Spleen (tissue), 11 donors: ENCODE results near the gene PICK1. TPM values are rescaled to one million over a fixed set of nuclear protein-coding genes. Genes with fewer than 3 reads are reported as not detected.

Source experiments
- DNase-seq: peaks from one replicate; pipeline ENCODE4 v3.0.0-alpha.2; 2020
- H3K27ac ChIP-seq, 8 donors: fragments of 200-600 bp; sonication (generic) in 7 of 8; 1 replicate in 4 of 8; 2 replicates in 4 of 8; pipeline versions ENCODE4 v1.5.0 to v1.8.0; 2016 to 2021; ENCODE audit warnings: inconsistent platforms in 4 of 8, mild to moderate bottlenecking in 4 of 8, moderate library complexity in 1 of 8
- H3K27me3 ChIP-seq, 7 donors: fragments of 200-600 bp; sonication (generic) in 6 of 7; replicated peaks in 1 of 7; 1 replicate in 4 of 7; 2 replicates in 3 of 7; pipeline versions ENCODE4 v1.5.0 to v1.8.0; 2016 to 2021; ENCODE audit warnings: inconsistent platforms in 3 of 7, mild to moderate bottlenecking in 1 of 7
- H3K36me3 ChIP-seq, 6 donors: fragments of 200-600 bp; sonication (generic) in 5 of 6; 1 replicate in 4 of 6; 2 replicates in 2 of 6; pipeline versions ENCODE4 v1.5.0 to v1.8.0; 2016 to 2021; ENCODE audit warnings: inconsistent platforms in 2 of 6
- H3K4me1 ChIP-seq, 6 donors: fragments of 200-600 bp; sonication (generic) in 5 of 6; 1 replicate in 3 of 6; 2 replicates in 3 of 6; pipeline versions ENCODE4 v1.5.0 to v1.8.0; 2016 to 2021; ENCODE audit warnings: inconsistent platforms in 3 of 6
- H3K4me3 ChIP-seq, 8 donors: fragments of 200-600 bp; sonication (generic) in 7 of 8; 1 replicate in 4 of 8; 2 replicates in 4 of 8; pipeline versions ENCODE4 v1.5.0 to v1.8.0; 2016 to 2021; ENCODE audit warnings: inconsistent platforms in 4 of 8, mild to moderate bottlenecking in 4 of 8, moderate library complexity in 2 of 8
- H3K9me3 ChIP-seq, 8 donors: fragments of 200-600 bp; sonication (generic) in 7 of 8; 1 replicate in 4 of 8; 2 replicates in 4 of 8; pipeline versions ENCODE4 v1.5.0 to v1.8.0; 2016 to 2021; ENCODE audit warnings: inconsistent platforms in 4 of 8
- CTCF ChIP-seq, 11 experiments: fragments of 200-600 bp in 7 of 11; fragments of 450-650 bp in 4 of 11; sonication (generic) in 4 of 11; IDR thresholded peaks in 8 of 11; conservative IDR thresholded peaks in 3 of 11; 1 replicate in 7 of 11; 2 replicates in 4 of 11; pipeline versions ENCODE4 v1.4.0 to v1.8.0; 2016 to 2021; ENCODE audit warnings: antibody characterized with exemption in 11 of 11, inconsistent platforms in 4 of 11, mild to moderate bottlenecking in 1 of 11
- POLR2A ChIP-seq, 3 donors: fragments of 450-650 bp; IDR thresholded peaks; one replicate each; pipeline ENCODE4 v1.5.1; 2017; ENCODE audit warnings: antibody characterized with exemption in 3 of 3, mild to moderate bottlenecking in 1 of 3
- POLR2AphosphoS5 ChIP-seq, 3 donors: sonication (generic); formaldehyde crosslinking; IDR thresholded peaks; one replicate each; pipeline ENCODE4 v1.5.1; 2017; ENCODE audit warnings: antibody characterized with exemption in 3 of 3
- WGBS, 5 donors: extraction: QIAGEN DNeasy Blood & Tissue Kit in 3 of 5; methylation state at CpG; one replicate each; pipeline versions ENCODE4 v1.1.5 to v1.1.7; 2013 to 2018; 5-methylcytosine and 5-hydroxymethylcytosine counted together
- intact Hi-C: fragments of 100-400 bp; cut with DNase I; formaldehyde crosslinking; loops from one replicate; pipeline ENCODE4 v1.15.0; 2023; ENCODE audit warnings: low total_unique reads
- polyA plus RNA-seq, 3 donors: library from polyadenylated mRNA; stranded (reverse); fragments of 200-250 nt; gene quantifications; one replicate each; pipeline ENCODE4 v1.2.1, GENCODE V29; 2013
- total RNA-seq, 7 donors: library from RNA; depleted of rRNA in 3 of 7; stranded (reverse); fragments of >200 nt in 3 of 7; fragmentation: NEBNext Ultra II Directional in 4 of 7; extraction: Animal tissue kit (Norgen Biotek cat#: 25700) in 4 of 7; gene quantifications; one replicate each; pipeline versions ENCODE4 v1.1.0 to v1.2.1, GENCODE V29; 2016 to 2021
- donor health status: healthy with polysubstance abuse.
- donor health status: DM: no; HTN: no; CAD: no; lungs with moderate emphysema.
- donor health status: DM: no; HTN: no; CAD: no.
- donor health status: Bipolar disorder and iron deficiency.
- donor health status: healthy.
- donor health status: DM: no; HTN: no; CAD: no.
- donor health status: DM: yes; HTN: yes; CAD: no.

Gene PICK1
- total and polyA plus RNA-seq, 10 donors, result 14.9 to 34.2 (median 28.4) TPM

- H3K9me3 ChIP-seq, result no peaks in the 10 kb centered on the region
- no peaks in the 10 kb centered on the region for H3K27me3 ChIP-seq
- no peak for DNase-seq
- no peaks in the 10 kb centered on the region for H3K4me1 ChIP-seq
- no peak overlapping the region for H3K27ac ChIP-seq
- H3K4me3 ChIP-seq, result no peak overlapping the region
- TF ChIP-seq POLR2A (IDR thresholded peaks at IDR 0.05) (no peak), POLR2AphosphoS5 (IDR thresholded peaks at IDR 0.05) (no peak), CTCF (IDR thresholded peaks at IDR 0.05 in 8 of 11, conservative IDR thresholded peaks at IDR 0.05 in 3 of 11) (no peak)
- intact Hi-C loops, result no loop called here
- 90 to 95% (median 94%) methylated on average over 29 to 47 of the region's 47 CpGs for WGBS, 5 donors
- H3K36me3 ChIP-seq, result peaks cover 0 to 69% (median 48%) of the 10 kb centered on the region in 6 donors
These were observed 17.2 kb downstream of the PICK1 start for GRCh38 chr22:38074181-38075104.

GRCh38 chr22:38075105-38075825 is 18.1 kb downstream of the PICK1 start:
- Histone ChIP-seq H3K36me3 (peaks cover 0 to 61% (median 45%) of the 10 kb centered on the region in 6 donors), H3K4me3 (no peak overlapping the region), H3K4me1 (peaks cover 0 to under 1% (median 0%) of the 10 kb centered on the region in 6 donors), H3K9me3 (no peaks in the 10 kb centered on the region), H3K27ac (no peak overlapping the region), H3K27me3 (peaks cover 0 to 7% (median 0%) of the 10 kb centered on the region in 7 donors)
- WGBS, 5 donors, result 90 to 92% (median 91%) methylated on average over 29 to 32 of the region's 32 CpGs
- peak; percentile 56 for DNase-seq
- intact Hi-C loops, result no loop called here
- TF ChIP-seq CTCF (IDR thresholded peaks at IDR 0.05 in 8 of 11, conservative IDR thresholded peaks at IDR 0.05 in 3 of 11), result no peak
- peak in 1 of 3 donors; percentile 1 for TF ChIP-seq POLR2AphosphoS5 (IDR thresholded peaks at IDR 0.05)
- TF ChIP-seq POLR2A (IDR thresholded peaks at IDR 0.05), result no peak

GRCh38 chr22:38075961-38076360 is 18.8 kb downstream of the PICK1 start:
- H3K4me1 ChIP-seq, result peaks cover 0 to 7% (median 4%) of the 10 kb centered on the region in 6 donors
- no peak overlapping the region for H3K27ac ChIP-seq
- peaks cover 0 to 14% (median 6%) of the 10 kb centered on the region in 7 donors for H3K27me3 ChIP-seq
- TF ChIP-seq POLR2A (IDR thresholded peaks at IDR 0.05) (no peak), CTCF (IDR thresholded peaks at IDR 0.05 in 8 of 11, conservative IDR thresholded peaks at IDR 0.05 in 3 of 11) (no peak), POLR2AphosphoS5 (IDR thresholded peaks at IDR 0.05) (no peak)
- no peaks in the 10 kb centered on the region for H3K9me3 ChIP-seq
- DNase-seq, result no peak
- H3K4me3 ChIP-seq, result no peak overlapping the region
- H3K36me3 ChIP-seq, result peaks cover 0 to 54% (median 39%) of the 10 kb centered on the region in 6 donors
- 79 to 84% (median 82%) methylated on average over 13 of the region's 13 CpGs for WGBS, 5 donors
- intact Hi-C loops, result no loop called here
